Panc1 (cell line): ENCODE results near the gene NLRP1. TPM values are rescaled to one million over a fixed set of nuclear protein-coding genes. Genes with fewer than 3 reads are reported as not detected.

Source experiments
- ATAC-seq: fragments of 200-7000 bp; cut with Tn5 transposase; 2 replicates; pipeline ENCODE4 v1.9.1; 2020; ENCODE audit warnings: mild to moderate bottlenecking, moderate library complexity
- BruUV-seq: library from RNA; stranded (reverse); fragments of 400-500 nt; replicated peaks from 2 replicates; lab custom pipeline; 2021; lab: Mats Ljungman, UMichigan
- CTCF ChIA-PET: fragments of 300-600 bp; sonication (Branson Sonifier 250); formaldehyde crosslinking; loops from one replicate; lab custom pipeline; 2022; ENCODE audit warnings: antibody characterized with exemption; lab: Charles Lee
- POLR2A ChIA-PET: fragments of 300-600 bp; sonication (Branson Sonifier 250); formaldehyde crosslinking; loops from one replicate; lab custom pipeline; 2022; ENCODE audit warnings: antibody characterized with exemption; lab: Charles Lee
- DNase-seq: peaks from one replicate; pipeline ENCODE4 v3.0.0-alpha.2; 2010; ENCODE audit warnings: low read depth, low spot score
- H3K27ac ChIP-seq: 2 replicates; pipeline ENCODE4 v1.5.1; 2011; ENCODE audit warnings: mild to moderate bottlenecking, low read length, inconsistent platforms
- H3K27me3 ChIP-seq: fragments of 200-500 bp; sonication (Bioruptor generic); 2 replicates; pipeline ENCODE4 v1.6.0; 2014; ENCODE audit warnings: low read length, inconsistent platforms; ENCODE audit not compliant: control insufficient read depth, insufficient read depth
- H3K36me3 ChIP-seq: fragments of 200-500 bp; sonication (Bioruptor generic); 2 replicates; pipeline ENCODE4 v1.5.1; 2014; ENCODE audit warnings: inconsistent platforms, mild to moderate bottlenecking, low read length, moderate library complexity; ENCODE audit not compliant: control insufficient read depth, insufficient read depth
- H3K4me1 ChIP-seq: 2 replicates; pipeline ENCODE4 v1.5.1; 2011; ENCODE audit warnings: inconsistent platforms, mild to moderate bottlenecking, low read length, moderate library complexity; ENCODE audit not compliant: control insufficient read depth, insufficient read depth
- H3K4me3 ChIP-seq, 2 experiments: 2 replicates each; pipeline ENCODE4 v1.5.1; 2011 to 2012; ENCODE audit warnings: low read depth in 2 of 2, low read length in 2 of 2, mild to moderate bottlenecking in 2 of 2, inconsistent platforms in 1 of 2, moderate library complexity in 1 of 2
- H3K9me3 ChIP-seq: fragments of 200-500 bp; sonication (Bioruptor generic); 2 replicates; pipeline ENCODE4 v1.5.1; 2014; ENCODE audit warnings: low read depth, mild to moderate bottlenecking, inconsistent platforms, low read length, moderate library complexity; ENCODE audit not compliant: control insufficient read depth, insufficient read depth
- CTCF ChIP-seq: fragments of 450-650 bp; IDR thresholded peaks from 2 replicates; pipeline ENCODE4 v1.5.1; 2017; ENCODE audit warnings: mild to moderate bottlenecking
- POLR2AphosphoS5 ChIP-seq: IDR thresholded peaks from 2 replicates; pipeline ENCODE4 v1.6.1; 2012; ENCODE audit warnings: mild to moderate bottlenecking, low read depth, low read length, moderate library complexity
- REST ChIP-seq, 2 experiments: IDR thresholded peaks; 2 replicates each; pipeline ENCODE4 v1.6.1; 2011 to 2012; ENCODE audit warnings: low read depth in 2 of 2, control low read depth in 1 of 2, low read length in 1 of 2, mild to moderate bottlenecking in 1 of 2, moderate library complexity in 1 of 2; ENCODE audit not compliant: insufficient read depth in 1 of 2
- SIN3A ChIP-seq: IDR thresholded peaks from 2 replicates; pipeline ENCODE4 v1.6.1; 2012; ENCODE audit warnings: low read depth, mild to moderate bottlenecking, low read length, moderate library complexity, borderline replicate concordance; ENCODE audit not compliant: insufficient read depth
- TCF7L2 ChIP-seq: IDR thresholded peaks from 2 replicates; pipeline ENCODE4 v1.6.1; 2011; ENCODE audit warnings: mild to moderate bottlenecking, low read depth, low read length, inconsistent platforms
- in situ Hi-C: cut with HindIII; loops from 2 replicates; pipeline ENCODE4 v1.10.0; 2016; ENCODE audit warnings: low sequenced_read_pairs, low pct_unique_long_range_greater_than_20kb
- intact Hi-C: fragments of 100-400 bp; cut with micrococcal nuclease; formaldehyde crosslinking; loops from one replicate; pipeline ENCODE4 v1.10.0; 2022; ENCODE audit not compliant: unreplicated experiment
- total RNA-seq: library from RNA; stranded (reverse); gene quantifications from one replicate; pipeline ENCODE4 v1.2.1, GENCODE V29; 2021; ENCODE audit not compliant: unreplicated experiment

NLRP1 gene
- total RNA-seq, 1 experiment from 2014 or later: 0.57 TPM

GRCh38 chr17:5619088-5619740, 34.9 kb upstream of the NLRP1 start:
- Histone ChIP-seq H3K27ac (no peak overlapping the region), H3K4me1 (no peaks in the 10 kb centered on the region), H3K9me3 (no peaks in the 10 kb centered on the region), H3K4me3 (no peak overlapping the region), H3K27me3 (0 out of 2 replicates have a peak, but pooled peaks cover 2% of the 10 kb centered on the region), H3K36me3 (no peaks in the 10 kb centered on the region)
- intact Hi-C loops: no loop called here
- DNase-seq: no peak
- CTCF ChIA-PET: no interaction called here
- POLR2A ChIA-PET: no interaction called here
- TF ChIP-seq REST (IDR thresholded peaks at IDR 0.05; ENCODE audit: insufficient read depth in 1 of 2, low read depth in 2 of 2, low read length in 1 of 2) (no peak), POLR2AphosphoS5 (no peak), SIN3A (no peak), CTCF (no peak), TCF7L2 (no peak)
- no peak for ATAC-seq
- in situ Hi-C loops: no loop called here
- BruUV-seq: no TSS peak

- H3K27me3 ChIP-seq: 0 out of 2 replicates have a peak, but pooled peaks cover 2% of the 10 kb centered on the region
- ATAC-seq (no peak), DNase-seq (peak; percentile 13)
- CTCF ChIA-PET: no interaction called here
- no peaks in the 10 kb centered on the region for H3K36me3 ChIP-seq
- no peaks in the 10 kb centered on the region for H3K9me3 ChIP-seq
- H3K4me1 ChIP-seq: no peaks in the 10 kb centered on the region
- TF ChIP-seq SIN3A (no peak), POLR2AphosphoS5 (no peak), REST (IDR thresholded peaks at IDR 0.05; ENCODE audit: insufficient read depth in 1 of 2, low read depth in 2 of 2, low read length in 1 of 2) (no peak), TCF7L2 (no peak), CTCF (no peak)
- POLR2A ChIA-PET: no interaction called here
- H3K4me3 ChIP-seq: no peak overlapping the region
- no peak overlapping the region for H3K27ac ChIP-seq
- in situ Hi-C loops (no loop called here), intact Hi-C loops (no loop called here)
- BruUV-seq: no TSS peak
Observed at GRCh38 chr17:5618476-5618875, 34.2 kb upstream of the NLRP1 start.
